PC-3 (cell line): ENCODE results near the gene BATF2. TPM values are rescaled to one million over a fixed set of nuclear protein-coding genes. Genes with fewer than 3 reads are reported as not detected.

Experiments used
- ATAC-seq: fragments of 200-7000 bp; cut with Tn5 transposase; 2 replicates; pipeline ENCODE4 v1.9.1; 2020; ENCODE audit warnings: mild to moderate bottlenecking, moderate library complexity
- BruUV-seq: library from RNA; stranded (reverse); fragments of 400-500 nt; replicated peaks from 2 replicates; lab custom pipeline; 2021; lab: Mats Ljungman, UMichigan
- CTCF ChIA-PET: fragments of 300-600 bp; sonication (Branson Sonifier 250); formaldehyde crosslinking; loops from one replicate; lab custom pipeline; 2022; ENCODE audit warnings: antibody characterized with exemption; lab: Charles Lee
- POLR2A ChIA-PET: fragments of 300-600 bp; sonication (Branson Sonifier 250); formaldehyde crosslinking; loops from one replicate; lab custom pipeline; 2022; ENCODE audit warnings: antibody characterized with exemption; ENCODE audit not compliant: unreplicated experiment; lab: Charles Lee
- DNase-seq: peaks from one replicate; pipeline ENCODE4 v3.0.0-alpha.2; 2015
- H2AFZ ChIP-seq: fragments of 300-600 bp; sonication (generic); 2 replicates; pipeline ENCODE4 v1.6.0; 2016; ENCODE audit warnings: antibody characterized with exemption, low read length
- H3F3A ChIP-seq: fragments of 300-600 bp; sonication (generic); one replicate; pipeline ENCODE4 v1.6.0; 2017; ENCODE audit warnings: antibody characterized with exemption, low read length, control low read depth, mild to moderate bottlenecking; ENCODE audit not compliant: unreplicated experiment
- H3K27ac ChIP-seq: fragments of 300-600 bp; sonication (generic); 2 replicates; pipeline ENCODE4 v1.5.1; 2016; ENCODE audit warnings: mild to moderate bottlenecking, low read length
- H3K27me3 ChIP-seq: fragments of 300-600 bp; sonication (generic); 2 replicates; pipeline ENCODE4 v1.6.1; 2016; ENCODE audit warnings: low read length, mixed read lengths
- H3K36me3 ChIP-seq: fragments of 300-600 bp; sonication (generic); 2 replicates; pipeline ENCODE4 v1.6.1; 2016; ENCODE audit warnings: low read depth, mixed run types, low read length, mixed read lengths
- H3K4me1 ChIP-seq: fragments of 300-600 bp; sonication (generic); 2 replicates; pipeline ENCODE4 v1.5.1; 2016; ENCODE audit warnings: low read length; ENCODE audit not compliant: insufficient read depth
- H3K4me2 ChIP-seq: fragments of 300-600 bp; sonication (generic); 2 replicates; pipeline ENCODE4 v1.6.0; 2016; ENCODE audit warnings: low read length
- H3K4me3 ChIP-seq: fragments of 300-600 bp; sonication (generic); 2 replicates; pipeline ENCODE4 v1.5.1; 2016; ENCODE audit warnings: mild to moderate bottlenecking, low read length, mixed read lengths
- H3K79me2 ChIP-seq: fragments of 300-600 bp; sonication (generic); 2 replicates; pipeline ENCODE4 v1.6.1; 2017; ENCODE audit warnings: low read length, mixed read lengths
- H3K9ac ChIP-seq: fragments of 300-600 bp; sonication (generic); 2 replicates; pipeline ENCODE4 v1.6.0; 2016; ENCODE audit warnings: mild to moderate bottlenecking, low read length
- H3K9me2 ChIP-seq: fragments of 300-600 bp; sonication (generic); replicated peaks from 2 replicates; pipeline ENCODE4 v1.6.1; 2016; ENCODE audit warnings: mixed run types, low read length, mixed read lengths
- H3K9me3 ChIP-seq: fragments of 300-600 bp; sonication (generic); 2 replicates; pipeline ENCODE4 v1.6.1; 2016; ENCODE audit warnings: low read length, mixed read lengths
- H4K20me1 ChIP-seq: fragments of 300-600 bp; sonication (generic); 2 replicates; pipeline ENCODE4 v1.6.1; 2016; ENCODE audit warnings: low read length, mixed read lengths
- EZH2 ChIP-seq: fragments of 300-600 bp; sonication (generic); IDR thresholded peaks from one replicate; pipeline ENCODE4 v1.6.1; 2017; ENCODE audit warnings: antibody characterized with exemption, mild to moderate bottlenecking, low read length; ENCODE audit not compliant: unreplicated experiment
- EZH2phosphoT487 ChIP-seq: fragments of 300-600 bp; sonication (generic); IDR thresholded peaks from 2 replicates; pipeline ENCODE4 v1.6.1; 2018; ENCODE audit warnings: mild to moderate bottlenecking, antibody characterized with exemption, low read length, borderline replicate concordance
- intact Hi-C: fragments of 100-400 bp; cut with micrococcal nuclease; formaldehyde crosslinking; loops from 2 replicates; pipeline ENCODE4 v1.9.0; 2023
- total RNA-seq: library from RNA; depleted of rRNA; stranded (reverse); fragments of >200 nt; gene quantifications from 2 replicates; pipeline ENCODE4 v1.2.3, GENCODE V29; 2014
- TF ChIP-seq, protein P1 (sequence below): fragments of 300-600 bp; sonication (generic); conservative IDR thresholded peaks from 2 replicates; pipeline ENCODE4 v1.5.1; 2017; ENCODE audit warnings: antibody characterized with exemption, low read depth, mild to moderate bottlenecking, low read length

Gene BATF2
- total RNA-seq, 1 experiment from 2014 or later = not detected

DNA sequence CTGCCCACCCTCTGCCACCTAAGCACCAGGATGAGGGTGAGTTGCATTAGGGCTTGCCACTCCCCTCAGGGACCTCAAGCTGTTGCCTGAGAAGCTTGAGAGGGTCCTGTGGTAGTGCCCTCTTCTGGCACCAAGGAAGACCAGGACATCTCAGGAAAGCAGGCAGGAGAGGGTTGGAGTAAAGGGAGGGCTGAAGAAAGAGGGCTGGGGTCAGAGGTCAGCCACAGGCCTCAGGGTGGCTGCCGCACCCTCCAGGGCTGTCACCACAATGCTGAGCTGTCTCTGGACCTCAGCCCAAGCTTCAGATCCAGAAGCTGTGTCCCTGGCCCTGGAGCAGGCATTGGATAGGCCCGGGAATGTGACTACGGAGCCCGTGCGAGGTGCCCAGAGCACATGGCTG is 48.3 kb upstream of the BATF2 start:
- POLR2A ChIA-PET = interaction anchor here (0.7 kb wide), 1 partner anchor 617 kb away, joined by 3 read pairs; no protein-coding TSS in a partner anchor
- ATAC-seq (no peak), DNase-seq (no peak)
- H2AFZ ChIP-seq = no peak overlapping the region
- H3K9me3 ChIP-seq = no peaks in the 10 kb centered on the region
- peaks cover 16% of the 10 kb centered on the region for H3K36me3 ChIP-seq
- H3F3A ChIP-seq = peaks cover 3% of the 10 kb centered on the region
- intact Hi-C loops = no loop called here
- CTCF ChIA-PET = no interaction called here
- H3K9me2 ChIP-seq = no peaks in the 10 kb centered on the region
- peaks cover 31% of the 10 kb centered on the region for H3K4me1 ChIP-seq
- H3K4me3 ChIP-seq = no peak overlapping the region
- no peak overlapping the region for H3K27ac ChIP-seq
- H3K9ac ChIP-seq = no peak overlapping the region
- BruUV-seq = no TSS peak
- H3K79me2 ChIP-seq = peaks cover 35% of the 10 kb centered on the region
- peaks cover 5% of the 10 kb centered on the region; the same call in 1 of the 2 replicates for H4K20me1 ChIP-seq
- no peaks in the 10 kb centered on the region for H3K27me3 ChIP-seq
- TF ChIP-seq EZH2phosphoT487 = no peak
- TF ChIP-seq EZH2 = no peak
- TF ChIP-seq, protein P1, sequence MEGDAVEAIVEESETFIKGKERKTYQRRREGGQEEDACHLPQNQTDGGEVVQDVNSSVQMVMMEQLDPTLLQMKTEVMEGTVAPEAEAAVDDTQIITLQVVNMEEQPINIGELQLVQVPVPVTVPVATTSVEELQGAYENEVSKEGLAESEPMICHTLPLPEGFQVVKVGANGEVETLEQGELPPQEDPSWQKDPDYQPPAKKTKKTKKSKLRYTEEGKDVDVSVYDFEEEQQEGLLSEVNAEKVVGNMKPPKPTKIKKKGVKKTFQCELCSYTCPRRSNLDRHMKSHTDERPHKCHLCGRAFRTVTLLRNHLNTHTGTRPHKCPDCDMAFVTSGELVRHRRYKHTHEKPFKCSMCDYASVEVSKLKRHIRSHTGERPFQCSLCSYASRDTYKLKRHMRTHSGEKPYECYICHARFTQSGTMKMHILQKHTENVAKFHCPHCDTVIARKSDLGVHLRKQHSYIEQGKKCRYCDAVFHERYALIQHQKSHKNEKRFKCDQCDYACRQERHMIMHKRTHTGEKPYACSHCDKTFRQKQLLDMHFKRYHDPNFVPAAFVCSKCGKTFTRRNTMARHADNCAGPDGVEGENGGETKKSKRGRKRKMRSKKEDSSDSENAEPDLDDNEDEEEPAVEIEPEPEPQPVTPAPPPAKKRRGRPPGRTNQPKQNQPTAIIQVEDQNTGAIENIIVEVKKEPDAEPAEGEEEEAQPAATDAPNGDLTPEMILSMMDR = no peak
- no peak overlapping the region for H3K4me2 ChIP-seq

DNA sequence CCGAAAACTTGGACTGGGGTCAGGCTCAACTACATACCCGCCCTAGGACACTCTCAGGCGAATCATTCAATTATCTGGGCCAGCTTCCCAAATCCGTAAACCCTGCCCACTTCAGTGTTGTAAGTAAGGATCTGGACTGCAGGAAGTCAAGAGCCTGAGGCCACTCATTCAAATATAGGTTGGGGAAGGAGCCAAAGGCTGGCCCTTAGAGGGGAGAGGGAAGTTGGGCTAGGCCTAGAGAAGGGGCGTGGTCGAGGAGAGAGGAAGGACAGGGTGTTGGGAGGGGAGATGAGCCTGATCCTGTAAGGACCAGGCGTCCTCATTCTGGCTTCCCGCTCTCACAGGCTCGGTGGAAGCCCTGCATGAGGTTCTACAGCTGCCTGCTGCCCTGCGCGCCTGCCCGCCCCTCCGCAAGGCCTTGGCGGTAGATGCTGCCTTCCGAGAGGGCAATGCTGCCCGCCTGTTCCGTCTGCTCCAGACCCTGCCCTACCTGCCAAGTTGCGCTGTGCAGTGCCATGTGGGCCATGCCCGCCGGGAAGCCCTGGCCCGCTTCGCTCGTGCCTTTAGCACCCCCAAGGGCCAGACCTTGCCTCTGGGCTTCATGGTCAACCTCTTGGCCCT is 47.2 kb upstream of the BATF2 start:
- TF ChIP-seq EZH2phosphoT487 = no peak
- TF ChIP-seq, protein P1 = no peak
- no peak for TF ChIP-seq EZH2
- ChIA-PET POLR2A (no interaction called here), CTCF (no interaction called here)
- no TSS peak for BruUV-seq
- H3K27ac ChIP-seq = peak overlapping the region; percentile 43
- intact Hi-C loops = loop anchor here (2.0 kb wide), 1 partner anchor 41 kb away; the partner anchor contains the start of genes CDCA5 and ZFPL1
- peak; percentile 9 for ATAC-seq
- H3K4me3 ChIP-seq = peak overlapping the region; percentile 97; the same call in 1 of the 2 replicates
- H3K79me2 ChIP-seq = peaks cover 35% of the 10 kb centered on the region
- H3K36me3 ChIP-seq = peaks cover 16% of the 10 kb centered on the region
- H2AFZ ChIP-seq = no peak overlapping the region
- peaks cover 3% of the 10 kb centered on the region for H3F3A ChIP-seq
- no peaks in the 10 kb centered on the region for H3K27me3 ChIP-seq
- peaks cover 5% of the 10 kb centered on the region; the same call in 1 of the 2 replicates for H4K20me1 ChIP-seq
- peaks cover 35% of the 10 kb centered on the region for H3K4me1 ChIP-seq
- no peak overlapping the region for H3K9ac ChIP-seq
- peak; percentile 84 for DNase-seq
- H3K9me3 ChIP-seq = no peaks in the 10 kb centered on the region
- peak overlapping the region; percentile 98 for H3K4me2 ChIP-seq
- H3K9me2 ChIP-seq = no peaks in the 10 kb centered on the region

DNA sequence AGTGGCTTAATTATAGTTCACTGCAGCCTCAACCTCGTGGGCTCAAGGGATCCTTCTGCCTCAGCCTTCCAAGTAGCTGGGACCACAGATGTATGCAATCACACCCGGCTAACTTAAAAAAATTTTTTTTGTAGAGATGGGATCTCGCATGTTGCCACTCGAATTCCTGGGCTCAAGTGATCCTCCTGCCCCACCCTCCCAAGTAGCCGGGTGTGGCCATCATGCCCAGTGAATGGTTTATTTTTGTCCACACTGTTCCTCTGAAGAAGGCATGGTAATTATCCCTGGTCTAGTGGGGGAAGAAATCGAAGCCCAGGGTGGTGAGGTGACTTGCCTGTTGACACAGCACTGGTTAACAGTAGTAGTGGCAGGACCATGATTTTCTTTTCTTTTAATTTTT is 46.1 kb upstream of the BATF2 start:
- BruUV-seq = no TSS peak
- Histone ChIP-seq H3K9ac (0 out of 2 replicates have a peak overlapping the region, but pooled peaks have one; percentile 85), H3K4me3 (peak overlapping the region; percentile 97), H3K27ac (peak overlapping the region; percentile 43), H3K27me3 (no peaks in the 10 kb centered on the region), H3F3A (peaks cover 3% of the 10 kb centered on the region), H3K4me1 (peaks cover 35% of the 10 kb centered on the region), H3K4me2 (peak overlapping the region; percentile 98), H3K9me3 (no peaks in the 10 kb centered on the region), H2AFZ (no peak overlapping the region), H3K36me3 (peaks cover 16% of the 10 kb centered on the region), H3K9me2 (no peaks in the 10 kb centered on the region), H4K20me1 (peaks cover 5% of the 10 kb centered on the region; the same call in 1 of the 2 replicates), H3K79me2 (peaks cover 35% of the 10 kb centered on the region)
- TF ChIP-seq EZH2phosphoT487 (no peak), EZH2 (no peak)
- TF ChIP-seq, protein P1 = no peak
- peak; percentile 38 for DNase-seq
- CTCF ChIA-PET = no interaction called here
- POLR2A ChIA-PET = no interaction called here
- intact Hi-C loops = loop anchor here (2.0 kb wide), 1 partner anchor 42 kb away; the partner anchor contains the start of genes CDCA5 and ZFPL1
- no peak for ATAC-seq
